HEK293 (cell line): ENCODE results near the gene RTTN.
"Not testable (repeated sequence)": the region's sequence is repeated elsewhere in the genome, so short reads cannot be mapped to it uniquely, and the experiment has no call there.

Experiments
- CTCF ChIA-PET: fragments of 350-600 bp; formaldehyde crosslinking; extraction: SDS; loops from one replicate; lab custom pipeline; 2021; ENCODE audit warnings: antibody characterized with exemption; lab: Yijun Ruan, JAX
- POLR2A ChIA-PET: fragments of 300-600 bp; formaldehyde crosslinking; extraction: SDS; loops from one replicate; lab custom pipeline; 2020; ENCODE audit warnings: antibody characterized with exemption, inconsistent platforms; lab: Yijun Ruan, JAX
- H3K27ac ChIP-seq: fragments of 200-500 bp; sonication (Bioruptor generic); 2 replicates; pipeline ENCODE4 v1.5.1; 2014; ENCODE audit warnings: low read depth, low read length, control low read depth, inconsistent platforms; ENCODE audit errors: extremely low read depth
- H3K36me3 ChIP-seq, 2 experiments: fragments of 200-500 bp in 1 of 2; sonication (Bioruptor generic) in 1 of 2; 1 replicate in 1 of 2; 2 replicates in 1 of 2; pipeline ENCODE4 v1.5.1; 2014 to 2017; ENCODE audit warnings: inconsistent platforms in 2 of 2, low read length in 2 of 2; ENCODE audit not compliant: control insufficient read depth in 2 of 2, insufficient read depth in 1 of 2
- H3K4me1 ChIP-seq: fragments of 200-500 bp; sonication (Bioruptor generic); 2 replicates; pipeline ENCODE4 v1.5.1; 2014; ENCODE audit warnings: mild to moderate bottlenecking, low read length, inconsistent platforms; ENCODE audit not compliant: control insufficient read depth, insufficient read depth
- H3K4me3 ChIP-seq: 2 replicates; pipeline ENCODE4 v1.5.1; 2011; ENCODE audit warnings: low read depth, mild to moderate bottlenecking, control low read depth, low read length, moderate library complexity
- H3K9me3 ChIP-seq: fragments of 200-500 bp; sonication (Bioruptor generic); 2 replicates; pipeline ENCODE4 v1.5.1; 2014; ENCODE audit warnings: low read depth, low read length, inconsistent platforms; ENCODE audit not compliant: control insufficient read depth, insufficient read depth
- GLIS2 ChIP-seq: fragments of 450-650 bp; formaldehyde crosslinking; IDR thresholded peaks from 2 replicates; pipeline ENCODE4 v1.5.1; 2016; ENCODE audit warnings: missing biosample characterization, missing genetic modification characterization
- HOXA7 ChIP-seq: sonication (generic); formaldehyde crosslinking; IDR thresholded peaks from 2 replicates; pipeline ENCODE4 v1.8.1; 2022; ENCODE audit warnings: missing genetic modification reagents, borderline replicate concordance
- KLF9 ChIP-seq: fragments of 450-650 bp; formaldehyde crosslinking; IDR thresholded peaks from 2 replicates; pipeline ENCODE4 v1.5.1; 2016; ENCODE audit warnings: missing biosample characterization, missing genetic modification characterization, low read depth
- SALL2 ChIP-seq: fragments of 450-650 bp; formaldehyde crosslinking; IDR thresholded peaks from 2 replicates; pipeline ENCODE4 v1.5.0; 2017; ENCODE audit warnings: missing biosample characterization, mild to moderate bottlenecking, missing genetic modification characterization, borderline replicate concordance
- SCRT2 ChIP-seq: fragments of 450-650 bp; formaldehyde crosslinking; IDR thresholded peaks from 2 replicates; pipeline ENCODE4 v1.5.1; 2016; ENCODE audit warnings: missing biosample characterization, missing genetic modification characterization
- YY1 ChIP-seq: fragments of 450-650 bp; formaldehyde crosslinking; IDR thresholded peaks from 2 replicates; pipeline ENCODE4 v1.5.1; 2018; ENCODE audit warnings: missing biosample characterization, missing genetic modification characterization
- ZBTB21 ChIP-seq: fragments of 450-650 bp; formaldehyde crosslinking; IDR thresholded peaks from 2 replicates; pipeline ENCODE4 v1.5.1; 2017; ENCODE audit warnings: missing biosample characterization, missing genetic modification characterization
- ZNF133 ChIP-seq: fragments of 450-650 bp; formaldehyde crosslinking; IDR thresholded peaks from 2 replicates; pipeline ENCODE4 v1.5.1; 2016; ENCODE audit warnings: missing biosample characterization, missing genetic modification characterization
- ZNF138 ChIP-seq: fragments of 450-650 bp; formaldehyde crosslinking; IDR thresholded peaks from 2 replicates; pipeline ENCODE4 v1.5.1; 2016; ENCODE audit warnings: missing biosample characterization, missing genetic modification characterization, borderline replicate concordance
- ZNF157 ChIP-seq: fragments of 450-650 bp; formaldehyde crosslinking; IDR thresholded peaks from 2 replicates; pipeline ENCODE4 v1.5.1; 2016; ENCODE audit warnings: missing biosample characterization, missing genetic modification characterization
- ZNF16 ChIP-seq: fragments of 450-650 bp; formaldehyde crosslinking; IDR thresholded peaks from 2 replicates; pipeline ENCODE4 v1.5.1; 2016; ENCODE audit warnings: low read depth, missing biosample characterization, missing genetic modification characterization
- ZNF184 ChIP-seq: fragments of 450-650 bp; IDR thresholded peaks from 2 replicates; pipeline ENCODE4 v1.5.1; 2018; ENCODE audit warnings: missing biosample characterization, mild to moderate bottlenecking, missing genetic modification characterization
- ZNF202 ChIP-seq: fragments of 450-650 bp; formaldehyde crosslinking; IDR thresholded peaks from 2 replicates; pipeline ENCODE4 v1.5.1; 2016; ENCODE audit warnings: missing biosample characterization, missing genetic modification characterization, borderline replicate concordance
- ZNF214 ChIP-seq: fragments of 450-650 bp; formaldehyde crosslinking; IDR thresholded peaks from 2 replicates; pipeline ENCODE4 v1.5.1; 2017; ENCODE audit warnings: missing biosample characterization, mild to moderate bottlenecking, missing genetic modification characterization, borderline replicate concordance
- ZNF274 ChIP-seq, 2 experiments: fragments of 200-500 bp in 1 of 2; fragments of 450-650 bp in 1 of 2; sonication (Bioruptor generic) in 1 of 2; formaldehyde crosslinking in 1 of 2; IDR thresholded peaks; 2 replicates each; pipeline versions ENCODE4 v1.5.1 to v1.6.1; 2014 to 2016; ENCODE audit warnings: borderline replicate concordance in 1 of 2, inconsistent platforms in 1 of 2, low read length in 1 of 2, missing biosample characterization in 1 of 2, missing genetic modification characterization in 1 of 2
- ZNF350 ChIP-seq: fragments of 450-650 bp; formaldehyde crosslinking; IDR thresholded peaks from 2 replicates; pipeline ENCODE4 v1.5.0; 2017; ENCODE audit warnings: missing biosample characterization, mild to moderate bottlenecking, missing genetic modification characterization
- ZNF394 ChIP-seq: fragments of 450-650 bp; formaldehyde crosslinking; IDR thresholded peaks from 2 replicates; pipeline ENCODE4 v1.5.1; 2016; ENCODE audit warnings: missing biosample characterization, missing genetic modification characterization, mild to moderate bottlenecking, moderate library complexity, borderline replicate concordance
- ZNF514 ChIP-seq: fragments of 450-650 bp; formaldehyde crosslinking; IDR thresholded peaks from 2 replicates; pipeline ENCODE4 v1.5.1; 2016; ENCODE audit warnings: missing biosample characterization, missing genetic modification characterization
- ZNF626 ChIP-seq: fragments of 450-650 bp; sonication (Bioruptor Pico); formaldehyde crosslinking; IDR thresholded peaks from 2 replicates; pipeline ENCODE4 v1.5.1; 2018; ENCODE audit warnings: missing biosample characterization, missing genetic modification characterization, inconsistent platforms
- ZNF677 ChIP-seq: fragments of 450-650 bp; IDR thresholded peaks from 2 replicates; pipeline ENCODE4 v1.5.0; 2018; ENCODE audit warnings: missing biosample characterization, mild to moderate bottlenecking, missing genetic modification characterization, moderate library complexity
- ZNF747 ChIP-seq: fragments of 450-650 bp; formaldehyde crosslinking; IDR thresholded peaks from 2 replicates; pipeline ENCODE4 v1.5.1; 2016; ENCODE audit warnings: missing biosample characterization, missing genetic modification characterization
- ZNF76 ChIP-seq: fragments of 450-650 bp; formaldehyde crosslinking; IDR thresholded peaks from 2 replicates; pipeline ENCODE4; 2016; ENCODE audit warnings: low read depth, missing biosample characterization, missing genetic modification characterization, borderline replicate concordance
- ZNF791 ChIP-seq: fragments of 450-650 bp; formaldehyde crosslinking; IDR thresholded peaks from 2 replicates; pipeline ENCODE4 v1.5.1; 2016; ENCODE audit warnings: missing biosample characterization, missing genetic modification characterization
- ZNF792 ChIP-seq: fragments of 450-650 bp; formaldehyde crosslinking; IDR thresholded peaks from 2 replicates; pipeline ENCODE4 v1.5.1; 2016; ENCODE audit warnings: missing biosample characterization, missing genetic modification characterization
- TF ChIP-seq, protein P1 (sequence below): fragments of 450-650 bp; formaldehyde crosslinking; IDR thresholded peaks from 2 replicates; pipeline ENCODE4 v1.5.1; 2017; ENCODE audit warnings: missing biosample characterization, mild to moderate bottlenecking, missing genetic modification characterization, moderate library complexity
- TF ChIP-seq, protein P2 (sequence below): fragments of 450-650 bp; formaldehyde crosslinking; optimal IDR thresholded peaks from 2 replicates; pipeline ENCODE3; 2016; ENCODE audit warnings: missing biosample characterization, mild to moderate bottlenecking, missing genetic modification characterization
- TF ChIP-seq, protein P3 (sequence below): fragments of 450-650 bp; formaldehyde crosslinking; IDR thresholded peaks from 2 replicates; pipeline ENCODE4; 2016; ENCODE audit warnings: missing biosample characterization, missing genetic modification characterization
- TF ChIP-seq, protein P4 (sequence below): fragments of 450-650 bp; formaldehyde crosslinking; IDR thresholded peaks from 2 replicates; pipeline ENCODE4 v1.5.1; 2016; ENCODE audit warnings: missing biosample characterization, missing genetic modification characterization

Gene RTTN

GRCh38 chr18:70236921-70237320 lies 31.4 kb upstream of the RTTN start:
- TF ChIP-seq, protein P1, sequence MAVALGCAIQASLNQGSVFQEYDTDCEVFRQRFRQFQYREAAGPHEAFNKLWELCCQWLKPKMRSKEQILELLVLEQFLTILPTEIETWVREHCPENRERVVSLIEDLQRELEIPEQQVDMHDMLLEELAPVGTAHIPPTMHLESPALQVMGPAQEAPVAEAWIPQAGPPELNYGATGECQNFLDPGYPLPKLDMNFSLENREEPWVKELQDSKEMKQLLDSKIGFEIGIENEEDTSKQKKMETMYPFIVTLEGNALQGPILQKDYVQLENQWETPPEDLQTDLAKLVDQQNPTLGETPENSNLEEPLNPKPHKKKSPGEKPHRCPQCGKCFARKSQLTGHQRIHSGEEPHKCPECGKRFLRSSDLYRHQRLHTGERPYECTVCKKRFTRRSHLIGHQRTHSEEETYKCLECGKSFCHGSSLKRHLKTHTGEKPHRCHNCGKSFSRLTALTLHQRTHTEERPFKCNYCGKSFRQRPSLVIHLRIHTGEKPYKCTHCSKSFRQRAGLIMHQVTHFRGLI (tag by site-specific recombination), result peak; percentile 87
- CTCF ChIA-PET, result not testable (repeated sequence)

DNA sequence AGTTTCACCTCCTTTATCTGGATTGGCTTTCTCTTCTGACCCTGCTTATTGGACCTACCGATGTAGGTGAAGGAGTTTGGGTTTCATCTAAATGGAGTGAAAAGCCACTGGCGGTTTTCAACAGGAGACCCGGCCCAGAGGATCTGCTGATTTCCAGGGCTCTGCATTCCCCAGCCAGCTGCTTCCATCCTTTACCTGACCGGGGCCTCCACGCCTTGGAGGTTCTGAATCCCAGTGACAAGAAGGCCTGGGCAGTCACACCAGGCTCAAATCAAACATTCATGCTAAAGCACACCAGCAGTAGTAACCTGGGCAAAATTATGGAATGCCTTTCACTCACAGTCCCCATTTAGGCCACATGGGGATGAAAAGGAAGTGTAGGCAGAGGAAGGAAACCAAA lies 30.0 kb upstream of the RTTN start:
- no peaks in the 10 kb centered on the region for H3K36me3 ChIP-seq
- no peaks in the 10 kb centered on the region for H3K9me3 ChIP-seq
- no peak overlapping the region for H3K4me3 ChIP-seq
- no peak for TF ChIP-seq ZNF16 (tag by site-specific recombination)
- no peak for TF ChIP-seq ZNF626 (tag by site-specific recombination)
- TF ChIP-seq ZNF792 (tag by site-specific recombination), result no peak
- TF ChIP-seq YY1 (tag by site-specific recombination), result no peak
- no peak for TF ChIP-seq SALL2 (tag by site-specific recombination)
- TF ChIP-seq, protein P2, sequence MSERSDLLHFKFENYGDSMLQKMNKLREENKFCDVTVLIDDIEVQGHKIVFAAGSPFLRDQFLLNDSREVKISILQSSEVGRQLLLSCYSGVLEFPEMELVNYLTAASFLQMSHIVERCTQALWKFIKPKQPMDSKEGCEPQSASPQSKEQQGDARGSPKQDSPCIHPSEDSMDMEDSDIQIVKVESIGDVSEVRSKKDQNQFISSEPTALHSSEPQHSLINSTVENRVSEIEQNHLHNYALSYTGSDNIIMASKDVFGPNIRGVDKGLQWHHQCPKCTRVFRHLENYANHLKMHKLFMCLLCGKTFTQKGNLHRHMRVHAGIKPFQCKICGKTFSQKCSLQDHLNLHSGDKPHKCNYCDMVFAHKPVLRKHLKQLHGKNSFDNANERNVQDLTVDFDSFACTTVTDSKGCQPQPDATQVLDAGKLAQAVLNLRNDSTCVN (tag by site-specific recombination), result no peak
- TF ChIP-seq ZNF133, result no peak
- TF ChIP-seq ZNF350 (tag by site-specific recombination), result no peak
- TF ChIP-seq, protein P3, sequence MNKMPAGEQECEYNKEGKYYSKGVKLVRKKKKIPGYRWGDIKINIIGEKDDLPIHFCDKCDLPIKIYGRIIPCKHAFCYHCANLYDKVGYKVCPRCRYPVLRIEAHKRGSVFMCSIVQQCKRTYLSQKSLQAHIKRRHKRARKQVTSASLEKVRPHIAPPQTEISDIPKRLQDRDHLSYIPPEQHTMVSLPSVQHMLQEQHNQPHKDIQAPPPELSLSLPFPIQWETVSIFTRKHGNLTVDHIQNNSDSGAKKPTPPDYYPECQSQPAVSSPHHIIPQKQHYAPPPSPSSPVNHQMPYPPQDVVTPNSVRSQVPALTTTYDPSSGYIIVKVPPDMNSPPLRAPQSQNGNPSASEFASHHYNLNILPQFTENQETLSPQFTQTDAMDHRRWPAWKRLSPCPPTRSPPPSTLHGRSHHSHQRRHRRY (tag by site-specific recombination), result no peak
- no peak for TF ChIP-seq ZNF514 (tag by site-specific recombination)
- no peak for TF ChIP-seq ZBTB21 (tag by site-specific recombination)
- no peak for TF ChIP-seq ZNF76
- no peak for TF ChIP-seq ZNF138
- TF ChIP-seq ZNF157 (tag by site-specific recombination), result no peak
- no peak for TF ChIP-seq GLIS2 (tag by site-specific recombination)
- no peak for TF ChIP-seq ZNF214
- TF ChIP-seq, all 188 proteins: peak for 0
- Histone ChIP-seq H3K27ac (no peak overlapping the region), H3K4me1 (peaks cover 7% of the 10 kb centered on the region)
- CTCF ChIA-PET, result interaction anchor here (0.7 kb wide), 1 partner anchor 70 kb away, joined by 3 read pairs; no protein-coding TSS in a partner anchor
- POLR2A ChIA-PET, result no interaction called here

More at GRCh38 chr18:70236921-70237320, 31.4 kb upstream of the RTTN start:
- H3K4me3 ChIP-seq, POLR2A ChIA-PET, H3K27ac ChIP-seq, H3K36me3 ChIP-seq, H3K4me1 ChIP-seq, H3K9me3 ChIP-seq: not testable (repeated sequence)

GRCh38 chr18:70234667-70235459 lies 29.4 kb upstream of the RTTN start:
- Histone ChIP-seq H3K27ac (no peak overlapping the region), H3K4me3 (no peak overlapping the region), H3K4me1 (peaks cover 7% of the 10 kb centered on the region), H3K9me3 (no peaks in the 10 kb centered on the region), H3K36me3 (no peaks in the 10 kb centered on the region)
- TF ChIP-seq KLF9 (tag by site-specific recombination) (no peak), SCRT2 (tag by site-specific recombination) (no peak), ZNF394 (tag by site-specific recombination) (no peak), ZNF274 (IDR thresholded peaks at IDR 0.05; ENCODE audit: low read length) (no peak), ZNF274 (tag by site-specific recombination; IDR thresholded peaks at IDR 0.05; ENCODE audit: borderline replicate concordance) (no peak), ZNF747 (tag by site-specific recombination) (no peak), ZNF184 (no peak), ZNF791 (tag by site-specific recombination) (no peak), ZNF202 (tag by site-specific recombination) (no peak), HOXA7 (CRISPR knock-in tag) (no peak), ZNF677 (tag by site-specific recombination) (no peak)
- TF ChIP-seq, protein P4, sequence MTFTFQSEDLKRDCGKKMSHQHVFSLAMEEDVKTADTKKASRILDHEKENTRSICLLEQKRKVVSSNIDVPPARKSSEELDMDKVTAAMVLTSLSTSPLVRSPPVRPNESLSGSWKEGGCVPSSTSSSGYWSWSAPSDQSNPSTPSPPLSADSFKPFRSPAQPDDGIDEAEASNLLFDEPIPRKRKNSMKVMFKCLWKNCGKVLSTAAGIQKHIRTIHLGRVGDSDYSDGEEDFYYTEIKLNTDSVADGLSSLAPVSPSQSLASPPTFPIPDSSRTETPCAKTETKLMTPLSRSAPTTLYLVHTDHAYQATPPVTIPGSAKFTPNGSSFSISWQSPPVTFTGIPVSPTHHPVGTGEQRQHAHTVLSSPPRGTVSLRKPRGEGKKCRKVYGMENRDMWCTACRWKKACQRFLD (tag by site-specific recombination), result no peak
- ChIA-PET POLR2A (no interaction called here), CTCF (interaction anchor here (1.1 kb wide), 1 partner anchor 39 kb away, joined by 3 read pairs; no protein-coding TSS in a partner anchor)
